HG02938 (cell line): ENCODE data around the gene SIRT4.

Experiments
- ATAC-seq: cut with Tn5 transposase; IDR thresholded peaks from one replicate; pipeline ENCODE4 v1.9.1; 2021; ENCODE audit warnings: mild to moderate bottlenecking, moderate library complexity; ENCODE audit not compliant: unreplicated experiment

Gene SIRT4

GRCh38 chr12:120278137-120279069 is 23.7 kb upstream of the SIRT4 start:
- ATAC-seq: no peak

GRCh38 chr12:120283318-120283717 is 18.8 kb upstream of the SIRT4 start:
- ATAC-seq: no peak

- ATAC-seq: no peak
Measured at GRCh38 chr12:120284381-120284780, 17.7 kb upstream of the SIRT4 start.

- ATAC-seq: no peak
Measured at GRCh38 chr12:120286768-120287490, 15.2 kb upstream of the SIRT4 start.

GRCh38 chr12:120287491-120287890 is 14.6 kb upstream of the SIRT4 start:
- no peak for ATAC-seq

GRCh38 chr12:120290609-120291305 is 11.4 kb upstream of the SIRT4 start:
- no peak for ATAC-seq

GRCh38 chr12:120292411-120292660 is 9.8 kb upstream of the SIRT4 start:
- ATAC-seq: peak; percentile 9

- ATAC-seq: peak; percentile 48
Measured at GRCh38 chr12:120292661-120293531, 9.2 kb upstream of the SIRT4 start, which contains the start of gene RNU4-1. Gene RNU4-1, minus strand, starts transcription at chr12:120293237.

GRCh38 chr12:120314220-120314619 is 12.1 kb downstream of the SIRT4 start:
- ATAC-seq: no peak

GRCh38 chr12:120316798-120317223 is 14.7 kb downstream of the SIRT4 start:
- ATAC-seq: no peak

- peak; percentile 100 for ATAC-seq
Measured at GRCh38 chr12:120317224-120318105, 15.3 kb downstream of the SIRT4 start.

- ATAC-seq: no peak
Measured at GRCh38 chr12:120321382-120322202, 19.5 kb downstream of the SIRT4 start.

GRCh38 chr12:120323772-120324171 is 21.7 kb downstream of the SIRT4 start:
- no peak for ATAC-seq

- ATAC-seq: no peak
Measured at GRCh38 chr12:120324841-120325417, 22.8 kb downstream of the SIRT4 start.

GRCh38 chr12:120327593-120327992 is 25.5 kb downstream of the SIRT4 start, which contains the start of gene PLA2G1B:
Gene PLA2G1B, minus strand, starts transcription at chr12:120327779. Its CDS starts 26 bp downstream, at chr12:120327753.
- no peak for ATAC-seq

GRCh38 chr12:120328228-120328627 is 26.1 kb downstream of the SIRT4 start:
- ATAC-seq: no peak

GRCh38 chr12:120331390-120331789 is 29.3 kb downstream of the SIRT4 start:
- no peak for ATAC-seq

GRCh38 chr12:120332041-120332440 is 29.9 kb downstream of the SIRT4 start:
- no peak for ATAC-seq
